B cell (primary cell): ENCODE results near the gene GUF1.

Experiments used
- EZH2 ChIP-seq: IDR thresholded peaks from 2 replicates; pipeline ENCODE4 v1.6.1; 2012; ENCODE audit warnings: borderline replicate concordance, low read depth, mild to moderate bottlenecking, moderate library complexity, low read length; ENCODE audit not compliant: insufficient read depth, poor library complexity, severe bottlenecking
- TF ChIP-seq, protein P1 (sequence below): fragments of 200-600 bp; IDR thresholded peaks from one replicate; pipeline ENCODE4 v1.8.0; 2022; ENCODE audit warnings: antibody characterized with exemption, mild to moderate bottlenecking

DNA sequence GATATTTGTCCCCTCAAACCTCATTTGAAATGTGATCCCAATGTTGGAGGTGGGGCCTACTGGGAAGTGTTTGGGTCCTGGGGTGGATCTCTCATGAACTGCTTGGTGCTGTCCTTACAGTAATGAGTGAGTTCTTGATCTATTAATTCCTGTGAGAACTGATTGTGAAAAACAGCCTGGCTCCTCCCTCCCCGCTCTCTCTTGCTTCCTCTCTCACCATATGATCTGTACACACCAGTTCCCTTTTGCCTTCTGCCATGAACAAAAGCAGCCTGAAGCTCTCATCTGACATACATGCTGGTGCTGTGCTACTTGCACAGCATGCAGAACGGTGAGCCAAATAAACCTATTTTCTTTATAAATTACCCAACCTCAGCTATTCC is 15.6 kb upstream of the GUF1 start:
- TF ChIP-seq, protein P1, sequence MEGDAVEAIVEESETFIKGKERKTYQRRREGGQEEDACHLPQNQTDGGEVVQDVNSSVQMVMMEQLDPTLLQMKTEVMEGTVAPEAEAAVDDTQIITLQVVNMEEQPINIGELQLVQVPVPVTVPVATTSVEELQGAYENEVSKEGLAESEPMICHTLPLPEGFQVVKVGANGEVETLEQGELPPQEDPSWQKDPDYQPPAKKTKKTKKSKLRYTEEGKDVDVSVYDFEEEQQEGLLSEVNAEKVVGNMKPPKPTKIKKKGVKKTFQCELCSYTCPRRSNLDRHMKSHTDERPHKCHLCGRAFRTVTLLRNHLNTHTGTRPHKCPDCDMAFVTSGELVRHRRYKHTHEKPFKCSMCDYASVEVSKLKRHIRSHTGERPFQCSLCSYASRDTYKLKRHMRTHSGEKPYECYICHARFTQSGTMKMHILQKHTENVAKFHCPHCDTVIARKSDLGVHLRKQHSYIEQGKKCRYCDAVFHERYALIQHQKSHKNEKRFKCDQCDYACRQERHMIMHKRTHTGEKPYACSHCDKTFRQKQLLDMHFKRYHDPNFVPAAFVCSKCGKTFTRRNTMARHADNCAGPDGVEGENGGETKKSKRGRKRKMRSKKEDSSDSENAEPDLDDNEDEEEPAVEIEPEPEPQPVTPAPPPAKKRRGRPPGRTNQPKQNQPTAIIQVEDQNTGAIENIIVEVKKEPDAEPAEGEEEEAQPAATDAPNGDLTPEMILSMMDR, result no peak
- TF ChIP-seq EZH2, result no peak
